ENCODE measurements around the gene GOLT1A.

Gene GOLT1A

GRCh38 chr1:204213668-204214662, at the start of gene GOLT1A:
Gene GOLT1A (minus strand): TSS chr1:204213988. CDS start chr1:204213906, 82 bp downstream.
- intact Hi-C loops (cut with DNase I): loop anchor here (5.0 kb wide), 1 partner anchor 148 kb away; no protein-coding TSS in a partner anchor

DNA sequence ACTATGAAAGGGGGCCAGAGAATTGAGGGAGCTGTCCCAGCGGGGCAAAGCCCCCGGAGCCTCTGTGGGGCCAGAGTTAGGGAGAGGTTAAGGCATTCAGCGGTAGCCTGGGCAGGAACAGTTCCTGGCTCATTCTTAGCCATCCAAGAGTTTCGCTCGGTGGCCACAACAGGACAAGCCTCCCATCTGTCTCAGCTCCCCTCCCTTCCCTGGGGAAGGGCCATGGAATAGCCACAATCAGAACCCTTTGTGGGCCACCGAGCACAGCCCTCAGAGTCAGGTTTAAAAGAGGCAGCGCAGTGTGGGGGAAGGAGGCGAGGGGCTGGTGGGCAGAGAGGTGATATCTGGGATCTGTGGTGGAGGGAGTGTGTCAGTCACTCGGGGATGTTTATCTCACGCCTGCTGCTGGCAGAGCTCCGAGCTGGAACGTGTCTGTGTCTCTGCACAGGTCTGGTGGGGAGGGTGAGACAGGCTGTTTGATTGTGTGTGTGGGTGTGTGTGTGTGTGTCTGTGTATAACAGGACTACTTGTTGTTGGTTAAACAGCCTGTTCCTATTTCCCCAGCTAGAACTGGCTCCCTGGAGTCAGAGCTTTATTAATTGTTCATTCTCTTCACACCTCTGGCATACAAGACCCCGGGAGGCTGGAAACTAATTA, 49.6 kb upstream of the GOLT1A start:
- intact Hi-C loops (cut with DNase I): no loop called here
- peak in 8 of 42 donors; percentile 36 to 58 (median 44) for DNase-seq

More at GRCh38 chr1:204213668-204214662, at the start of gene GOLT1A:
- DNase-seq: peak; percentile 61 to 91 (median 80)

DNA sequence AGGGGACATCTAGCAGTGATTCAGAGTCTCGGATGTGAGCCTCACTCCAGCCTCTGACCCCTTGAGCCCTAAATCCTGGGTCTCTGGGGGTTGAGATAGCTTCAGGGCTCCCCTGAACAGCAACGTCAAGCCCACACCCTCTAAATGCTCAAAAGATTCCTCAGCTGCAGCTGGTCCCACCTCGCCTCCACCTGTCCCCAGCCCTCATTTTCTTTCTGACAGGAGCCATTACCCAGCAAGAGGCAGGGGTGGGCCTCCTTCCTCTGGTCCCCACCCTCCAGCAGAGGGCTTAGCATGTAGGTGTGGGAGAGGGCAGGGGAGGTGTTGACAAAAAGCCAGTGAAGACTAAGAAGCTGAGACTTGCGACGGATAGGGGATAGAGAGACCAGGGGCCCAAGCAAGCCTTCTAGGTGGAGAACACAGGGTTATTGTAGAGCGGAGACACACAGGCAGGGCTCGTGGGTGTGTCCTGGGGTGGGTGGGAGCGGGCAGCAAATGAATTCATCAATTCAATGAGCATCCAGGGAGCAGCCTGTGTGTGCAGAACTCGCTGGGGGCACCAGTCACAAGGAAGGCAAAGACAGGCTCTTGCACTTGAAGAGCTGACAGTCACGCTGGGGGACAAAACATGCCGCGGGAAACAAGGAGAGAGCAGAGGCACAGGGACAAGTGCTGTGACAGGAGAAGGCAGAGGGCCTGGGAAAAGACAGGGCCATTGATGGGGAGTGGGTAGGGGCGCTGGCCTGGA, 48.9 kb upstream of the GOLT1A start:
- intact Hi-C loops (cut with DNase I): no loop called here

DNA sequence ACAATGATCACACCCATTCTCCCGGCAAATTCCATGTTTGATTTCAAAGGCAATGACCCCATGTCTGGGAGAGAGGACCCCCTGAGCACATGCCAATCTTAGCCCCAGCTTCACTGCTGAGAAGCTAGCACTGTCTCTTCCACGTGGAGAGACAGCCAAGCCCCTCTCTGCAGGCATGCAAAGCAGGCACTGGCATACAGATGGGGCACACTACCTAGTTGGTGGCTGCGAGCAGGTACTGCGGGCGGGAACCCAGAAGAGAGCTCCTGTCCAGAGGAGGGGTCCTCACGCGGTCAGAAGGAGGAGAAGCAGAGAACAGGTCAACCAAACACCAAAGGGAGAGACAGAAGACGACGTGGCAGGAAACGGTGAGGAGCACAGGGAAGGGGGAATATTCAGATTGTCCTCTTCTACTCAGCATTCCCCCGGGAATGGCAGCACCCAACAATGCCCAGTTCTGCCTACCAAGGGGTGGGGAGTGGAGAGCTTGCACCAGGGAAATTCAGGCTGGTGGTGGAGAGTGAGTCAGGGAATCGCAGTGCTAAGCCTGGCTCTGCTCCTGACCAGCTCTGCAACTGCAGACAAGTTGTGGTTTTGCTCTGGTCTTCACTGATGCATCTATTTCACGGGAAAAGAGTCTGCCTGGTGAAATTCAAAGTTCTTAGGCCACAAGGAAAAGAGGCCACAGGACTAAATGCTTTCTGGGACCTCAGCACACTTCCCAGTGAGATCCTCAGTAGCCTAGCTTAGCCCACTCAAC, 48.1 kb upstream of the GOLT1A start:
- no peak for DNase-seq
- intact Hi-C loops (cut with DNase I): no loop called here

More for the DNA sequence above, 48.9 kb upstream of the GOLT1A start:
- peak in 11 of 42 donors; percentile 44 to 59 (median 51) for DNase-seq

- intact Hi-C loops (cut with DNase I): no loop called here
- DNase-seq: no peak
These were observed 47.5 kb upstream of the GOLT1A start for GRCh38 chr1:204261266-204261665.

GRCh38 chr1:204260601-204261197, 46.9 kb upstream of the GOLT1A start:
- no peak for DNase-seq
- intact Hi-C loops (cut with DNase I): no loop called here

DNA sequence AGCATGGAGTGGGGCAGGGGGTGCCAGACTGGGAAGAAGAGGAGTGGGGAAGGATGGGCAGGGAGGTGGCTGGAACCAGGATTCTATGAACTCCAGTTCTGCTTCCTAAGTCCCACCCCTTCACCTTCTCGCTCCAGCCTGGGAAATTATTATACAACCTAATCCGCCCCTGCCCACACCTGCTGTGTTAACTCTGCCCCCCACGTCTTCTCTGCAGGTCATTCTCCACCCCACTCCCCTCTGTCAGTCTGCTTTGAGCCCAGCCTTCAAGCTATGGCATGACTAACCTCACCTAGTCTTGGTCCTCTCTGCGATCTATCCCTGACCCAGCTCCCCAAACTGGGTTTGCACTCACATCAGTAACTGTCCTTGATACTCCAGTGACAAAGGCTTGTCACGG, 46.0 kb upstream of the GOLT1A start:
- intact Hi-C loops (cut with DNase I): loop anchor here (5.0 kb wide), 1 partner anchor 103 kb away; no protein-coding TSS in a partner anchor
- no peak for DNase-seq

- no peak for DNase-seq
- intact Hi-C loops (cut with DNase I): loop anchor here (5.0 kb wide), 1 partner anchor 103 kb away; no protein-coding TSS in a partner anchor
These were observed 45.4 kb upstream of the GOLT1A start for GRCh38 chr1:204259196-204259595.

DNA sequence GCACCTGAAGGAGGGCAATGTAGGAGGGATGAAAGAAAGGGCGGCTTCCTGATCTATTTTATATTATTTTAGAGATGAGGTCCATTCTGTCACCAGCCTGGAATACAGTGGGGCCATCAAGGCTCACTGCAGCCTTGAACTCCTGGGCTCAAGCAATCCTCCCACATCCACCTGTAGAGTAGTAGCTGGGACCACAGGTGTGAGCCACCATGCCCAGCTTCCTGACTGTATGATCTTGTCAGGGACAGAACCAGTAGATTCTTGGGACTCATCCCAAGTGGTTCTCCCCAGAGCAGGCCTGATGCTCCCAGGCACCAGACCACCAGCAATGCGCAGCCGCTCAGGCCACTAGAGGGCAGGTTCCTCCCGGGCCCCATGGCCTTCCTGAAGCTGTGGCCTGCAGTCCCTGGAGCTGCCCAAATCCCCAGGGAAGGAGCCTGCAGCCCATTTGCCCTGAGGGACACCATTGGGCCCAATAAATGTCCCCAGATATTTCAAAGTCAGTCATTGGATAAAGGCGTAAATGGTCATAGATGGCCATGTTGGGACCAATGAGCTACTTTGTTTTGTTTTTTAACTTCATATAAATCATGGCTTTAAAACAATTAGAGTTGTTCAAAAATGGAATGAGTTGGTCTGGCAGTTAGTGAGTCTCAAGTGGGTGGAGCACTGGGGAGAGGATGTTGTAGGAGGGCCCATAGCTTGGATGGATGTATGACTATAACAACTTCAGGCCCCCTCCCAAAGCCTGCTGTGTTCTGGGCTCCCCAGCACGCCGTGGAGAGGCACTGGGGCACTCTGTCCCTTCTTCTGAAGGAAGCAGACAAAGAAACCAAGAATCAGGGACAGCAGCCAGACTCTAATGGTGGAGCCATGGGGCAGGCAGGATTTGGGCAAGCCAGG, 44.7 kb upstream of the GOLT1A start:
- intact Hi-C loops (cut with DNase I): loop anchor here (5.0 kb wide), 1 partner anchor 104 kb away; no protein-coding TSS in a partner anchor
- DNase-seq: peak in 41 of 42 donors; percentile 40 to 87 (median 71)

DNA sequence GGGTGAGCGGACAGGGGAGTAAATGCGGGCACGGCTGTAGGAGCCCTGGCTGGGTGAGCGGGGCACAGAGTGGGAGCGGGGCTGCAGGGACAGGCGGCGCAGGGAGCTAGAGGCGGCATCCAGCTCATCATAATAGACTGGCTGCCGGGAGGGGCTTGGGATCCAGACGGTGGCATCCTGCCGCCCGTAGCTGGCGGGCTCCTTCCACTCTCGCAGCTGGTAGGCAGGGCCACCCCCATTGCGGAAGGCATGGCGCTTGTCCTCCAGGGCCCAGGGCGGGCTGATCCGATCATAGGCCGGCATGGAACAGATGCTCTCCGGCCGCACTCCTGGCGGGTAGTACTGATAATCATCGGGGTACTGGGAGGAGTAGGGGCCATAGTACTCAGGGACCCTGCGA, 43.7 kb upstream of the GOLT1A start:
- DNase-seq: peak in 21 of 42 donors; percentile 37 to 78 (median 53)
- intact Hi-C loops (cut with DNase I): loop anchor here (5.0 kb wide), 1 partner anchor 105 kb away; no protein-coding TSS in a partner anchor

DNA sequence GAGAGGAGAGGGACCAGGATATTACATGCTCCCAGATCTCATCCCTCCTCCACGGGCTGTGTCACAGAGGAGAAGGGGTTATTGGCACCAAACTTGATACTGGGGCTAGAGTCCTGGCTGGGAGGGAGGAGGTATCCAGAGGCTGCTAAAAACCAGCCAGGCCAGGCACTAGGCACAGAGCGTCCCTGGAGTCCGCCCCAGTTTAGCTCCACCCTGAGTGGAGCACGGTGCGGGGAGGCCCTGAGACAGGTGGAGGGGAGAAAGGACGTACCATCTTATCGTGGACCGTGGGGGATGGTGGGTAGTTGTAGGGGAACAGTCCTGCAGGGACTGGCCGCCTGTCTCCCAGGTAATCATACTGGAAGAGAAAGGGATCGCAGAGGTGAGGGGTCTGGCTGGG, 42.7 kb upstream of the GOLT1A start:
- intact Hi-C loops (cut with DNase I): loop anchor here (5.0 kb wide), 1 partner anchor 106 kb away; no protein-coding TSS in a partner anchor
- DNase-seq: peak in 1 of 42 donors; percentile 19

- peak in 1 of 42 donors; percentile 21 for DNase-seq
- intact Hi-C loops (cut with DNase I): loop anchor here (5.0 kb wide), 1 partner anchor 106 kb away; no protein-coding TSS in a partner anchor
These were observed 42.2 kb upstream of the GOLT1A start for GRCh38 chr1:204255966-204256365.

- no peak for DNase-seq
- intact Hi-C loops (cut with DNase I): loop anchor here (5.0 kb wide), 1 partner anchor 107 kb away; no protein-coding TSS in a partner anchor
These were observed 41.4 kb upstream of the GOLT1A start for GRCh38 chr1:204255225-204255624.

GRCh38 chr1:204254031-204254661, 40.4 kb upstream of the GOLT1A start:
- peak in 1 of 42 donors; percentile 38 for DNase-seq
- intact Hi-C loops (cut with DNase I): no loop called here

DNA sequence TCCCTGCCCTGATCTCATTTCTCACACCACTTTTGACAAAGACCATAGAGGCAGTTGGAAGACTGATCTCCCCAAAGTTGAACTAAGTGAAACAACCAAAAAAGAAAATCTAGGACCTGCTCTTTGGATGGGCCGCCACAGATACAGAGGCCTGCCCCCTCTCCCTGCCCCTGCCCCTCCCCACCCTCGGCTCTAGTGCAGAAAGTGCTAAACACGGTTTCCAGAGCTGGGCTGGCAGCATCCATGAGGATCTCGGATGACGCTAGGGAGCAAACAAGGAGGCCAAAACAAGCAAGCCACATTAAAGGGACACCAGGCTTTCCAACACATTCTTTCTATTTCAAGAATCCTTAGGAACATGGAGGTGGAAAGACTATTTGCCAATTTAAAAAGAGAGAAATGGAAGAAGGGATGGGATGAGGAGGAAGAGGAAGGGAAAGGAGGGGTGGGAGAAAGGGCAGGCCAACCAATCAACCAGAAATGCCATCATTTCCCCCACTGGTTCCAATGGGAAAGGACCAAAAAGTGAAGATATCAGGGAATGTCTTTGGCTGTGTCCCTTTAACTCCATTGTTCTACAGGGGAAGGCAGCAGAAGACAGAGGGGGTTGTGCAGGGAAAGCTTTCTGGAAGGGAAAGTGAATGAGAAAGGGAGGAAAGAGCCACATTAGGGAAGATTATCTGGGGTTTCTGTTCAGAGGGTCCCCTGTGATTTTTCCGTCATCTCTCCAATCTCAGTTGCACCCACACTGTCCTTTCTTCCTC, 38.3 kb upstream of the GOLT1A start:
- intact Hi-C loops (cut with DNase I): no loop called here
- DNase-seq: no peak

All from head of caudate nucleus (tissue), 42 donors.